ENCODE results near the gene FCHSD1. TPM values are rescaled to one million over a fixed set of nuclear protein-coding genes. Genes with fewer than 3 reads are reported as not detected.

Gene FCHSD1
- total RNA-seq, 2 donors from 2014 or later, result 35.6 to 56.4 TPM

Other genes starting within 250 kb of the FCHSD1 start
- gene PCDHGA9, start 248.6 kb downstream of the FCHSD1 start, total RNA-seq, result under 1 TPM; 0.71 to 0.92 TPM
- gene PCDHGB6, start 243.4 kb downstream of the FCHSD1 start, total RNA-seq, result 1 to 10 TPM in 1 of 2 donors, under 1 TPM in 1; 0.89 to 1.1 TPM
- gene PCDHGA10, start 238.4 kb downstream of the FCHSD1 start, total RNA-seq, result 1 to 10 TPM in 1 of 2 donors, under 1 TPM in 1; 0.67 to 1.2 TPM
- under 1 TPM; 0.33 to 0.95 TPM for gene PCDHGB7, start 233.7 kb downstream of the FCHSD1 start, total RNA-seq
- under 1 TPM; 0.33 to 0.55 TPM for gene PCDHGA11, start 230.4 kb downstream of the FCHSD1 start, total RNA-seq
- 1 to 10 TPM in 1 of 2 donors, under 1 TPM in 1; 0.69 to 1.4 TPM for gene PCDHGA12, start 220.9 kb downstream of the FCHSD1 start, total RNA-seq
- 1 to 10 TPM in 1 of 2 donors, under 1 TPM in 1; 0.33 to 1.8 TPM for gene PCDHGC3, start 175.5 kb downstream of the FCHSD1 start, total RNA-seq
- under 1 TPM in 1 of 2 donors, not detected in 1; 0.26 TPM for gene PCDHGC4, start 166.4 kb downstream of the FCHSD1 start, total RNA-seq
- under 1 TPM in 1 of 2 donors, not detected in 1; 0.17 TPM for gene PCDHGC5, start 162.3 kb downstream of the FCHSD1 start, total RNA-seq
- gene DIAPH1, start 32.4 kb downstream of the FCHSD1 start, total RNA-seq, result 100 to 1,000 TPM; 280 to 289 TPM
- gene HDAC3, start 14.6 kb downstream of the FCHSD1 start, total RNA-seq, result 100 to 1,000 TPM in 1 of 2 donors, 10 to 100 TPM in 1; 80.0 to 128 TPM
- 10 to 100 TPM in 1 of 2 donors, 1 to 10 TPM in 1; 8.1 to 39.3 TPM for gene RELL2, start 14.4 kb downstream of the FCHSD1 start, total RNA-seq
- gene ARAP3, start 30.8 kb upstream of the FCHSD1 start, total RNA-seq, result 10 to 100 TPM; 17.5 to 22.6 TPM
- 1 to 10 TPM; 1.8 to 5.9 TPM for gene PCDH1, start 227.0 kb upstream of the FCHSD1 start, total RNA-seq

Data from natural killer cell treated with Interleukin-12 subunit alpha and Interleukin-12 subunit beta and Interleukin-15 and Interleukin-18, amount 100 ng/mL, for 72 hours (primary cell).